Measurements from ENCODE around the gene ANO9. TPM values are rescaled to one million over a fixed set of nuclear protein-coding genes. Genes with fewer than 3 reads are reported as not detected.
A peak's percentile ranks its signal among the peaks of the same experiment; 100 is the strongest.
"Not testable (repeated sequence)": the region's sequence is repeated elsewhere in the genome, so short reads cannot be mapped to it uniquely, and the experiment has no call there.

The ANO9 gene
- total RNA-seq, 1 donor from 2014 or later: 21.6 TPM

DNA sequence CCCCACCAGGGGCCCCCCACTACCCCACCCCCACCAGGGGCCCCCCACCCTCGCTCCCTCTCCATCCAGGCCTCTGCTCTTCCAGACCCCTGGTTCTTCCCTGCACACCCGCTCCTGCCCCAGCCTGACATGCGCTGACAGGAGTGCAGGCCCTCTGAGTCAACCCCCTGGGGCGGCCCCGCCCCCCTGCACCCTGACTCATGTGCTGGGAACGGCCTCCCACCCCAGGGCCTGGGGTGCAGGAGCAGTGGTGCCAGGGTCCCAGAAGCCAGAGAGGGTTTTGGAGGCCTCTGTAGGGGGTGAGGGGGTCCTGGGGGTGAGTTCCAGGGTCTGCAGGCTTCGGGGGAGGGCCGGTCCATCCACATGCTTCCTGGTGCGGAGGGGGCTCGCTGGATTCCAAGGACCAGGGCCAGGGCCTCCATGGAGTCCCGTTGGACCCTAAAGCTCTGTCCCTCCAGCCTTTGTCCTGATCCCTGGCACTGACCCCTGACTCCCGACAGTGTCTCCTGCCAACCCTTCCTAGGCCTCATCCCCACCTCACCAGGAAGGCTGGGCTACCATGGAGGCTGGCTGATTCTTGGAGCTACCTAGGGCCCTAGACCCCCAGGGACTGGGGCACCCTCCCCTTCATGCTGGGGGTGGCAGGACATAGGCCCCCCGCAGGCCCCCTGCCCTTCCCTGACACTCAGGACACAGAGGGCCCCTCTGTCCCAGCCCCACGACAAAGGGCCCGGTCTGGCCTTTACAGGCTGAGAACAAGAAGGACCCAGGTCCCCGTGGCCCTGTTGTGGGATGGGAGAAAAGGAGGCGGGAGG is 48.4 kb downstream of the ANO9 start:
- Histone ChIP-seq H3K4me1 (peaks cover 24% of the 10 kb centered on the region), H3K27me3 (ENCODE audit: low read depth) (no peaks in the 10 kb centered on the region), H3K36me3 (no peaks in the 10 kb centered on the region), H3K9me3 (no peaks in the 10 kb centered on the region), H3K4me3 (peak overlapping the region; percentile 55), H3K27ac (peak overlapping the region; percentile 64)
- peak; percentile 53 for DNase-seq
- intact Hi-C loops (cut with DNase I): no loop called here
- TF ChIP-seq, protein P1, sequence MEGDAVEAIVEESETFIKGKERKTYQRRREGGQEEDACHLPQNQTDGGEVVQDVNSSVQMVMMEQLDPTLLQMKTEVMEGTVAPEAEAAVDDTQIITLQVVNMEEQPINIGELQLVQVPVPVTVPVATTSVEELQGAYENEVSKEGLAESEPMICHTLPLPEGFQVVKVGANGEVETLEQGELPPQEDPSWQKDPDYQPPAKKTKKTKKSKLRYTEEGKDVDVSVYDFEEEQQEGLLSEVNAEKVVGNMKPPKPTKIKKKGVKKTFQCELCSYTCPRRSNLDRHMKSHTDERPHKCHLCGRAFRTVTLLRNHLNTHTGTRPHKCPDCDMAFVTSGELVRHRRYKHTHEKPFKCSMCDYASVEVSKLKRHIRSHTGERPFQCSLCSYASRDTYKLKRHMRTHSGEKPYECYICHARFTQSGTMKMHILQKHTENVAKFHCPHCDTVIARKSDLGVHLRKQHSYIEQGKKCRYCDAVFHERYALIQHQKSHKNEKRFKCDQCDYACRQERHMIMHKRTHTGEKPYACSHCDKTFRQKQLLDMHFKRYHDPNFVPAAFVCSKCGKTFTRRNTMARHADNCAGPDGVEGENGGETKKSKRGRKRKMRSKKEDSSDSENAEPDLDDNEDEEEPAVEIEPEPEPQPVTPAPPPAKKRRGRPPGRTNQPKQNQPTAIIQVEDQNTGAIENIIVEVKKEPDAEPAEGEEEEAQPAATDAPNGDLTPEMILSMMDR (IDR thresholded peaks at IDR 0.05): no peak
- peak; percentile 0 to 15 for ATAC-seq

DNA sequence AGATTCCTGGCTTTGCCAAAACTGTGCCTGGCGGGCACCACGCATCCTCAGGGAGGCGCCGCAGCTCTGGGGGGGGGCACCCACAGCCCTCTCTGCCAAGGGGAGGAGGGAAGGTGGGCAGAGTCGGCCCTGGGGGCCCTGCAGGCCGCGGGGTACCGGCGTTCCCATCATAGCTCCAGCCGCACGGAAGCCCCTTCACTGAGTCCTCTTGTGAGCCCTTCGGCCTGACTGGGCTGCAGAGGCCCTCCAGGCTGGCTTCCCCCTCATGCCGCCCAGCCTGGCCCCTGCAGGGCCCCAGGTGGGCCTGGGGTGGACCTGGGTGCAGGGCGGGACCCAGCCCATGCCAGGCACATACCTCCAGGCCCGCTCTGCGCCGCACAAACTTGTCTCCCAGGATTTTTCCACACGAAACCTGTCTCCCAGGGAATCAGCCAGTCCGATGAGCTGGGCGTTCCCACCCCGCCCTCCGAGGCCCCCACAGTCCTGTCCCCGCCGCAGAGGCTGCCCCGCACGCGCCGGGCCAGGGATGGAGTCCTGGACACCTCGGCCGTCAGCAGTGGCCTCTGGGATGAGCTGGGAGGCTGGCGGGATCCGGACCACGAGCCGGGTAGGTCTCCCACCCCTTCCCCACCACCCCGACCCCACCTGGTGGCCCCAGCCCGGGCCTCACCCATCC is 49.6 kb downstream of the ANO9 start:
- ATAC-seq (no peak), DNase-seq (no peak)
- intact Hi-C loops (cut with DNase I): no loop called here
- Histone ChIP-seq H3K27me3 (ENCODE audit: low read depth) (no peaks in the 10 kb centered on the region), H3K4me1 (peaks cover 21% of the 10 kb centered on the region), H3K36me3 (no peaks in the 10 kb centered on the region), H3K27ac (no peak overlapping the region), H3K4me3 (no peak overlapping the region), H3K9me3 (no peaks in the 10 kb centered on the region)
- TF ChIP-seq, protein P1 (IDR thresholded peaks at IDR 0.05): no peak

DNA sequence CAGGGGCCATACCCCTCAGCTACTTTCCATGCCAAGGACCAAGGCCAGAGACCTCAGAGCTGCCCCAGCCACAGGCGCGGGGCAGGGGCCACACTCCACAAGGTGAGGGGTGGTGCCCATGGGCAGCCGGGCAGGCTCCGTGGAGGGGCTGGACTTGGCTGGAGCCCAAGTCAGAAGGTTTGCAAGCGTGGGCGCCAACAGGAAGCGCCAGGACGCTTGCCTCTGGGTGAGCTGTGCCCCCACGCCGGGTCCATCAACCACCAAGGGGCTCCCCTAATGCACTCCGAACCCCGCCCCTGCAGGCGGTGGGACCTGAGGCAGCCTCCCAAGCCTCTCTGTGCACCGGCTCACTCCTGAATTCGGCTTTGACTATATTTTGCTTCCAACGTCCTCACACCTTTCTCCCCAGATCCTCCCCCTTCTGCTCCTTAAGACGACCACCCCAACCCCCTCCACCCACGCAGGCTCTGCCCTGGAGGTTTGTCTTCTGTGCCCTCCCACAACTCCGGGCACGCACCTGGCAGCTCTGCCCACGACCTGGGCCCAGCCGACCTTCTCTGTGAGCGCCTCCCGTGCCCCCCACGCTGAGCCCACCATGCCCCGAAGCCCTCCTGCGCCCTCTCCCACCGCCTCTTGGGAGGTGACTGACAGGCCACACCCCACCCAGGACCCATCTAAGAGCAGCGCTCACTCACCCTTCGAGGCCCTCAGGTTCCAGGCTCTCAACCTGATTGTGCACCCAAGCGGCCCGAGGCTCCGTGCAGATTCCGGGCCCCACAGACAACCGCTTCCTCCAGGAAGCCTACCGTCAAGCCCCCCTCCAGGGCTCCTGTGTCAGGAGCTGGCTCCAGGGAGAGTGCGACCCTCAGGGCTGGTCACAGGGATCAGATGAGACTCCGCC is 50.4 kb downstream of the ANO9 start:
- no peak for ATAC-seq
- Histone ChIP-seq H3K27ac (no peak overlapping the region), H3K9me3 (peaks cover 7% of the 10 kb centered on the region), H3K27me3 (ENCODE audit: low read depth) (no peaks in the 10 kb centered on the region), H3K36me3 (no peaks in the 10 kb centered on the region), H3K4me1 (peaks cover 12% of the 10 kb centered on the region), H3K4me3 (no peak overlapping the region)
- DNase-seq: no peak
- intact Hi-C loops (cut with DNase I): no loop called here
- TF ChIP-seq, protein P1 (IDR thresholded peaks at IDR 0.05): no peak

DNA sequence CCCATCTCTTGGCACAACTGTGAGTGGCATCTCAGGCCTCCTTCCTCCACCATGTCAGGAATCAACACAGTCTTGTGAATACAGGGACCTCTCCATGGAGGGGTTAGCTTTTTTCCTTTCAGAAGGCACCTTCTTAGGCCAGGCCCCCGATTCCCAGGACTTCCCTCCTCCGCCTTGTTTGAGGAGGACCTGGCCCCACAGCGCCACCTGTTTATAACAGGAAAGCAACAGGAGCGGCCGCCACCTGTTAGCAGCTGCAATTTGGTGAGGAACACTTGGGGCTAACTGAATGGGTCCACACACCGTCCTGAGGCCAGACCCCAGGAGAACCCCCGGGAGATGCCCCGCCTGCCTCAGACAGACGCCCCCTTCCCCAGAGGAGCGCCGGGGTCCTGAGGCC is 51.6 kb downstream of the ANO9 start:
- H3K4me3 ChIP-seq: no peak overlapping the region
- intact Hi-C loops (cut with DNase I): no loop called here
- DNase-seq: no peak
- H3K27ac ChIP-seq: no peak overlapping the region
- no peaks in the 10 kb centered on the region for H3K27me3 ChIP-seq (ENCODE audit: low read depth)
- TF ChIP-seq, protein P1 (IDR thresholded peaks at IDR 0.05): no peak
- H3K4me1 ChIP-seq: peaks cover 8% of the 10 kb centered on the region
- H3K36me3 ChIP-seq: no peaks in the 10 kb centered on the region
- no peak for ATAC-seq
- H3K9me3 ChIP-seq: peaks cover 8% of the 10 kb centered on the region

DNA sequence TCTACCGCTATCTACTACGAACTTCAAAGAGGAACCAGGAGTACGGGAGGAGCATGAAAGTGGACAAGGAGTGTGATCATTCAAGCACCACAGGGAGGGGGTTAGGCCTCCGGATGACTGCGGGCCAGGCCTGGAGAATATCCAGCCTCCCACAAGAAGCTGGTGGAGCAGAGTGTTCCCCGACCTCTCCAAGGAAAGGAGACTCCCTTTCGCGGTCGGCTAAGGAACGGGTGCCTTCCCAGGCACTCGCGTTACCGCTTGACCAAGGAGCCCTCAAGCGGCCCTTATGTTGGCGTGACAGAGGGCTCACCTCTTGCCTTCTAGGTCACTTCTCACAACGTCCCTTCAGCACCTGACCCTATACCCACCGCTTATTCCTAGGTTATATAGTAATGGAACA is 52.4 kb downstream of the ANO9 start:
- H3K36me3 ChIP-seq; H3K27me3 ChIP-seq (ENCODE audit: low read depth); H3K4me1 ChIP-seq; ATAC-seq; H3K9me3 ChIP-seq; H3K4me3 ChIP-seq; DNase-seq; intact Hi-C loops (cut with DNase I); H3K27ac ChIP-seq: not testable (repeated sequence)
